Measurements from ENCODE around the gene YPEL2. TPM values are rescaled to one million over a fixed set of nuclear protein-coding genes. Genes with fewer than 3 reads are reported as not detected.

The YPEL2 gene
- total RNA-seq: 10 to 100 TPM; 16.5 to 24.1 (median 21.8) TPM

- TF ChIP-seq CTCF (IDR thresholded peaks at IDR 0.05): peak in 2 of 6 experiments; percentile 15 to 20
- TF ChIP-seq POLR2A (IDR thresholded peaks at IDR 0.05): peak; percentile 27 to 42
- H3K9me3 ChIP-seq: no peaks in the 10 kb centered on the region
- peak; percentile 95 to 98 (median 97) for DNase-seq
- no peaks in the 10 kb centered on the region for H3K27me3 ChIP-seq
- H3K27ac ChIP-seq: peak within 1 kb of the TSS; percentile 93 to 96 (median 94)
- peaks cover 2 to 49% (median 23%) of the 10 kb centered on the region in 4 donors for H3K4me1 ChIP-seq
- peak within 1 kb of the TSS; percentile 89 to 99 (median 96) for H3K4me3 ChIP-seq
- no peaks in the 10 kb centered on the region for H3K36me3 ChIP-seq
Observed at GRCh38 chr17:59331129-59331928, at the start of gene YPEL2. Gene YPEL2 (plus strand): TSS chr17:59331655. CDS start chr17:59353410, 21,755 bp downstream.

GRCh38 chr17:59284317-59284716 lies 47.1 kb upstream of the YPEL2 start:
- Histone ChIP-seq H3K27me3 (no peaks in the 10 kb centered on the region), H3K27ac (no peak overlapping the region), H3K36me3 (no peaks in the 10 kb centered on the region), H3K4me3 (no peak overlapping the region), H3K9me3 (no peaks in the 10 kb centered on the region), H3K4me1 (peaks cover 0 to 3% (median 0%) of the 10 kb centered on the region in 4 donors)
- no peak for DNase-seq
- TF ChIP-seq CTCF (IDR thresholded peaks at IDR 0.05) (no peak), POLR2A (IDR thresholded peaks at IDR 0.05) (no peak)

GRCh38 chr17:59287452-59287851 lies 44.0 kb upstream of the YPEL2 start:
- peaks cover 0 to 15% (median 1%) of the 10 kb centered on the region in 4 donors for H3K4me1 ChIP-seq
- no peak for DNase-seq
- H3K4me3 ChIP-seq: no peak overlapping the region
- H3K27ac ChIP-seq: no peak overlapping the region
- H3K9me3 ChIP-seq: no peaks in the 10 kb centered on the region
- no peaks in the 10 kb centered on the region for H3K36me3 ChIP-seq
- TF ChIP-seq CTCF (IDR thresholded peaks at IDR 0.05): no peak
- TF ChIP-seq POLR2A (IDR thresholded peaks at IDR 0.05): no peak
- no peaks in the 10 kb centered on the region for H3K27me3 ChIP-seq

GRCh38 chr17:59287891-59288290 lies 43.6 kb upstream of the YPEL2 start:
- H3K4me1 ChIP-seq: peaks cover 0 to 15% (median 1%) of the 10 kb centered on the region in 4 donors
- TF ChIP-seq CTCF (IDR thresholded peaks at IDR 0.05): no peak
- TF ChIP-seq POLR2A (IDR thresholded peaks at IDR 0.05): no peak
- no peaks in the 10 kb centered on the region for H3K27me3 ChIP-seq
- H3K27ac ChIP-seq: no peak overlapping the region
- no peaks in the 10 kb centered on the region for H3K9me3 ChIP-seq
- no peak overlapping the region for H3K4me3 ChIP-seq
- no peak for DNase-seq
- H3K36me3 ChIP-seq: no peaks in the 10 kb centered on the region

- peak overlapping the region in 3 of 4 donors; percentile 10 to 86 (median 72) for H3K27ac ChIP-seq
- no peak overlapping the region for H3K4me3 ChIP-seq
- H3K27me3 ChIP-seq: no peaks in the 10 kb centered on the region
- H3K4me1 ChIP-seq: peaks cover 0 to 15% (median 1%) of the 10 kb centered on the region in 4 donors
- no peak for DNase-seq
- H3K36me3 ChIP-seq: no peaks in the 10 kb centered on the region
- no peak for TF ChIP-seq POLR2A (IDR thresholded peaks at IDR 0.05)
- TF ChIP-seq CTCF (IDR thresholded peaks at IDR 0.05): no peak
- no peaks in the 10 kb centered on the region for H3K9me3 ChIP-seq
Observed at GRCh38 chr17:59289981-59290301, 41.5 kb upstream of the YPEL2 start.

Data from Peyer's patch (tissue), 4 donors.